RWPE1 (cell line): ENCODE measurements around the gene MRPL49.
A peak's percentile ranks its signal among the peaks of the same experiment; 100 is the strongest.

ENCODE experiments used
- CTCF ChIA-PET: fragments of 350-600 bp; sonication (Branson Sonifier 250); formaldehyde crosslinking; extraction: SDS; loops from one replicate; lab custom pipeline; 2021; lab: Yijun Ruan, JAX
- POLR2A ChIA-PET: fragments of 400-600 bp; formaldehyde crosslinking; extraction: SDS; loops from one replicate; lab custom pipeline; 2020; ENCODE audit warnings: antibody characterized with exemption; ENCODE audit not compliant: low non-redundant PET; lab: Yijun Ruan, JAX
- DNase-seq: peaks from one replicate; pipeline ENCODE4 v3.0.0; 2012; ENCODE audit warnings: low spot score
- H3K27ac ChIP-seq: fragments of 450-650 bp; 2 replicates; pipeline ENCODE4 v1.5.1; 2017
- CTCF ChIP-seq: fragments of 450-650 bp; conservative IDR thresholded peaks from 2 replicates; pipeline ENCODE4 v1.5.1; 2017; ENCODE audit warnings: low read depth, mild to moderate bottlenecking

MRPL49 gene

GRCh38 chr11:65134240-65134951, 12.3 kb downstream of the MRPL49 start, which contains the start of gene SYVN1:
Gene SYVN1, minus strand, starts transcription at chr11:65134519. Its CDS starts 918 bp downstream, at chr11:65133601.
- no peak for TF ChIP-seq CTCF
- ChIA-PET POLR2A (interaction anchor here (0.6 to 2.2 kb wide), 7 partner anchors 12 to 216 kb away, joined by 3 to 9 read pairs (median 3); partner anchors contain the start of genes FAU and MRPL49), CTCF (interaction anchor here (0.7 to 1.7 kb wide), 3 partner anchors 10 to 46 kb away, joined by 3 to 5 read pairs (median 3); no protein-coding TSS in a partner anchor)
- peak within 1 kb of the TSS; percentile 96 for H3K27ac ChIP-seq
- DNase-seq = peak; percentile 93

- peak; percentile 99 for DNase-seq
- TF ChIP-seq CTCF = no peak
- ChIA-PET POLR2A (interaction anchor here (0.7 to 2.2 kb wide), 7 partner anchors 13 to 216 kb away, joined by 3 to 11 read pairs (median 5); partner anchors contain the start of genes CAPN1, FAU and MRPL49), CTCF (interaction anchor here (0.7 to 1.7 kb wide), 2 partner anchors 15 to 45 kb away, joined by 3 to 5 read pairs; no protein-coding TSS in a partner anchor)
- peak overlapping the region; percentile 96 for H3K27ac ChIP-seq
Observed at GRCh38 chr11:65134952-65135632, 13.0 kb downstream of the MRPL49 start.

- ChIA-PET POLR2A (interaction anchor here (0.9 to 2.2 kb wide), 4 partner anchors 14 to 47 kb away, joined by 5 to 11 read pairs (median 8); partner anchors contain the start of genes CAPN1, FAU and MRPL49), CTCF (interaction anchor here (0.7 to 0.9 kb wide), 2 partner anchors 45 to 97 kb away, joined by 3 read pairs; no protein-coding TSS in a partner anchor)
- no peak for DNase-seq
- no peak for TF ChIP-seq CTCF
- peak overlapping the region; percentile 96 for H3K27ac ChIP-seq
Observed at GRCh38 chr11:65135633-65136145, 13.6 kb downstream of the MRPL49 start.

GRCh38 chr11:65136515-65137096, 14.5 kb downstream of the MRPL49 start:
- DNase-seq = no peak
- TF ChIP-seq CTCF = no peak
- POLR2A ChIA-PET = interaction anchor here (2.2 kb wide), 1 partner anchor 14 kb away, joined by 9 read pairs; the partner anchor contains the start of genes FAU and MRPL49
- H3K27ac ChIP-seq = no peak overlapping the region
- CTCF ChIA-PET = interaction anchor here (0.6 to 0.9 kb wide), 2 partner anchors 14 to 44 kb away, joined by 3 read pairs; no protein-coding TSS in a partner anchor

GRCh38 chr11:65141896-65142494, 19.9 kb downstream of the MRPL49 start:
- H3K27ac ChIP-seq = no peak overlapping the region
- TF ChIP-seq CTCF = no peak
- CTCF ChIA-PET = no interaction called here
- no peak for DNase-seq
- POLR2A ChIA-PET = no interaction called here
